ENCODE results near the gene ZNF280A. TPM values are rescaled to one million over a fixed set of nuclear protein-coding genes. Genes with fewer than 3 reads are reported as not detected.
"Not testable (repeated sequence)": the region's sequence is repeated elsewhere in the genome, so short reads cannot be mapped to it uniquely, and the experiment has no call there.

Gene ZNF280A
- polyA plus RNA-seq, 1 experiment = not detected

DNA sequence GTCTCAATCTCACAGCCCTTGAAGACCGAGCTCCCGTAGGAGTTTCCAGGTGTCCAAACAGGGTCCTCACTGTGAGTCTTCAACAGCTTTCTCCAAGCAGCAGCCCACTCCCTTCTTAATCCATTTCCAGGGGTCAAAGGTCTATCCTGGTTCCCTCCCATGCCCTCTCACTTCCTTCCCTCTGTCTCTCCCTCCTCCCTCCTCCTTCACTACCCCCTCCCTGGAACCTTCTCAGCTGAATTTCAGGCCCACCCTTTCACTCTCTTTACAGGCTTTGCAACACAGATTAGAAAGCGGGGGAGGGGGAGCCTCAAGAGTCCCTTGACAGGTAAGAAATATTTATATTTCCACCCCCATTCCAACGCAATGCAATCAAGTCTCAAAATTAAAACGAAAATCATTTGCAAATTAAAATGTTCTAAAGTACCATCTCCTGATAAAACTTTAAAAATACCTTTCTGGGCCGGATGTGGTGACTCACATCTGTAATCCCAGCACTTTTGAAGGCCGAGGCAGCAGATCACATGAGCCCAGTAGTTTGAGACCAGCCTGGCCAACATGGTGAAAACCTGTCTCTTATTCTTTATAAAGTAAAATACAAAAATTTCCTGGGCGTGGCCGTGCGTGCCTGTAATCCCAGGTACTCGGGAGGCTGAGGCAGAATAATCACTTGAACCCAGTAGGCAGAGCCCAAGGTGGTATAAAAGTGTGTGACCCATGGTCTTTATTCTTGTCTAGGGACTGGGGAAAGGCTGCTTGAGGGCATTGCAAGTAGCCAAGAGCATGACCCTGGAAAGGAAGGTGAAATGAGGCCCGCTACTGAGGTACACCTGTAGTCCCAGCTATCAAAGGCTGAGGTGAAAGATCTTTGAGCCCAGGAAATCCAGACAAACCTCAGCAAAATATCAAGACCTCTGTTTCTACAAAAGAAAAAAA, 865 bp upstream of the ZNF280A start:
- Histone ChIP-seq H3K4me3 (ENCODE audit: low read depth, low read length) (no peak overlapping the region), H3K36me3 (ENCODE audit: control insufficient read depth, insufficient read depth, low read length) (no peaks in the 10 kb centered on the region), H3K27me3 (ENCODE audit: control insufficient read depth, insufficient read depth, low read length) (no peaks in the 10 kb centered on the region)
- DNase-seq (ENCODE audit: low read depth) = no peak
- POLR2A ChIA-PET = no interaction called here
- TF ChIP-seq, protein P1, sequence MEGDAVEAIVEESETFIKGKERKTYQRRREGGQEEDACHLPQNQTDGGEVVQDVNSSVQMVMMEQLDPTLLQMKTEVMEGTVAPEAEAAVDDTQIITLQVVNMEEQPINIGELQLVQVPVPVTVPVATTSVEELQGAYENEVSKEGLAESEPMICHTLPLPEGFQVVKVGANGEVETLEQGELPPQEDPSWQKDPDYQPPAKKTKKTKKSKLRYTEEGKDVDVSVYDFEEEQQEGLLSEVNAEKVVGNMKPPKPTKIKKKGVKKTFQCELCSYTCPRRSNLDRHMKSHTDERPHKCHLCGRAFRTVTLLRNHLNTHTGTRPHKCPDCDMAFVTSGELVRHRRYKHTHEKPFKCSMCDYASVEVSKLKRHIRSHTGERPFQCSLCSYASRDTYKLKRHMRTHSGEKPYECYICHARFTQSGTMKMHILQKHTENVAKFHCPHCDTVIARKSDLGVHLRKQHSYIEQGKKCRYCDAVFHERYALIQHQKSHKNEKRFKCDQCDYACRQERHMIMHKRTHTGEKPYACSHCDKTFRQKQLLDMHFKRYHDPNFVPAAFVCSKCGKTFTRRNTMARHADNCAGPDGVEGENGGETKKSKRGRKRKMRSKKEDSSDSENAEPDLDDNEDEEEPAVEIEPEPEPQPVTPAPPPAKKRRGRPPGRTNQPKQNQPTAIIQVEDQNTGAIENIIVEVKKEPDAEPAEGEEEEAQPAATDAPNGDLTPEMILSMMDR (IDR thresholded peaks at IDR 0.05; ENCODE audit: insufficient read depth, low read depth, low read length) = no peak
- CTCF ChIA-PET = interaction anchor here (1.6 kb wide), 1 partner anchor 12 kb away, joined by 7 read pairs; the partner anchor contains the start of gene ZNF280B

DNA sequence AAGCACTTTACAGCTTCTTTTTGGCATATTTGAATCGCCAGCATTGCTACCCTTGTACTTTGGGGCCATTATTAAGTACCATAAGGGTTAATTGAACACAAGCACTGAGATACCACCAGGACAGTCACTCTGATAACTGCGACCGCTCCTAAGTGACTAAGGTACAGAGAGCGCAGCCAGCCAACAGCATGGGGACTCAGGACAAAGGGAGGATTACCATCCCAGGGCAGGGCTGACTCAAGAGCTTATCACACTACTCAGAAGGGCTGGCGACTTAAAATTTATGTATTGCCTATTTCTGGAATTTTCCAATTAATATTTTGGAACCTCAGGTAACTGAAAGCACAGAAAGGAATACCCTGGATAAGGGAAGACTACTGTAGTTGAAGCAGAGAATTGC, 479 bp downstream of the ZNF280A start:
- H3K27me3 ChIP-seq (ENCODE audit: control insufficient read depth, insufficient read depth, low read length) = no peaks in the 10 kb centered on the region
- ChIA-PET POLR2A (no interaction called here), CTCF (interaction anchor here (1.6 kb wide), 1 partner anchor 11 kb away, joined by 7 read pairs; the partner anchor contains the start of gene ZNF280B)
- DNase-seq (ENCODE audit: low read depth) = no peak
- no peaks in the 10 kb centered on the region for H3K36me3 ChIP-seq (ENCODE audit: control insufficient read depth, insufficient read depth, low read length)
- H3K4me3 ChIP-seq (ENCODE audit: low read depth, low read length) = no peak overlapping the region
- TF ChIP-seq, protein P1 (IDR thresholded peaks at IDR 0.05; ENCODE audit: insufficient read depth, low read depth, low read length) = no peak

GRCh38 chr22:22516992-22517391, 3.1 kb downstream of the ZNF280A start:
- ChIA-PET POLR2A (no interaction called here), CTCF (no interaction called here)

DNA sequence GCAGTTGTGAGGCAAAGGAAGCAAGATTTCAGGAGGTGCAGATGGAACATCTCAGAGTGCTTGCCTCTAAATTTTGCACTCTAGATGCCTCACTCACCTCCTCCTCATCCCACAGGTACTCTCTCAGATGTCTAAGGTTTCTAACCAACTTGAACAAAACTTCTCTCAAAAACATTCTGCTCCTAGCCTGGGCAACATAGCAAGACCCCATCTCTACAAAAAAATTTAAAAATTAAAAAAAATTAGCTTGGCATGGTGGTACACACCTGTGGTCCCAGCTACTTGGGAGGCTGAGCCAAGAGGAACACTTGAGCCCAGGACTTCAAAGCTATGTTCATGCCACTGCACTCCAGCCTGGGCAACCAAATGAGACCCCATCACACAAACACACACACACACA, 4.2 kb downstream of the ZNF280A start:
- POLR2A ChIA-PET = no interaction called here
- DNase-seq (ENCODE audit: low read depth) = no peak
- CTCF ChIA-PET = interaction anchor here (1.3 kb wide), 1 partner anchor 10 kb away, joined by 3 read pairs; no protein-coding TSS in a partner anchor

More at GRCh38 chr22:22516992-22517391, 3.1 kb downstream of the ZNF280A start:
- no peak overlapping the region for H3K4me3 ChIP-seq (ENCODE audit: low read depth, low read length)
- TF ChIP-seq, protein P1 (IDR thresholded peaks at IDR 0.05; ENCODE audit: insufficient read depth, low read depth, low read length) = no peak
- H3K27me3 ChIP-seq (ENCODE audit: control insufficient read depth, insufficient read depth, low read length) = no peaks in the 10 kb centered on the region; the same call in 1 of the 2 replicates
- DNase-seq (ENCODE audit: low read depth) = no peak
- H3K36me3 ChIP-seq (ENCODE audit: control insufficient read depth, insufficient read depth, low read length) = no peaks in the 10 kb centered on the region

DNA sequence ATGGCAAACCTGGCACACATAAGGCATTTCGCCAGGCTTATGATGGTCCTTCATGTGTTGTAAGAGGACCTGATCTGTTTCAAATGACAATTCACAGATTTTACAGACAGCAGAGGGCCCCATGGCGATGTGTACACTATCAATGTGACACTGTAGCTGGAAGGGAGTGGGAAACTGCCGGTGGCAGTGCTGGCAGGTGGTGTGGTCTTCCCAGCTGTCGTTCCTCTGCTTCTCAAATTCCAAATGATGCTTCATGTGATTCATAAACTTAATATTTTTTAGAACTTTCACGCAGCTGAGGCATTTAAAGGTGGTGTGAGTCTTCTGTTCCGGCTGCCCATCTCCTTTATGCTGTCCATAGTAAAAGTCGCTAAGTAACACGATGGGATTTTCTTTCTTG, 5.6 kb downstream of the ZNF280A start:
- H3K36me3 ChIP-seq (ENCODE audit: control insufficient read depth, insufficient read depth, low read length); H3K27me3 ChIP-seq (ENCODE audit: control insufficient read depth, insufficient read depth, low read length); DNase-seq (ENCODE audit: low read depth); H3K4me3 ChIP-seq (ENCODE audit: low read depth, low read length); POLR2A ChIA-PET; CTCF ChIA-PET: not testable (repeated sequence)

More for the DNA sequence above, 4.2 kb downstream of the ZNF280A start:
- Histone ChIP-seq H3K36me3 (ENCODE audit: control insufficient read depth, insufficient read depth, low read length) (no peaks in the 10 kb centered on the region), H3K27me3 (ENCODE audit: control insufficient read depth, insufficient read depth, low read length) (no peaks in the 10 kb centered on the region; the same call in 1 of the 2 replicates), H3K4me3 (ENCODE audit: low read depth, low read length) (no peak overlapping the region)
- TF ChIP-seq, protein P1 (IDR thresholded peaks at IDR 0.05; ENCODE audit: insufficient read depth, low read depth, low read length) = no peak

Data from BJ (cell line).